ENCODE measurements around the gene KLHL29. TPM values are rescaled to one million over a fixed set of nuclear protein-coding genes. Genes with fewer than 3 reads are reported as not detected.
A peak's percentile ranks its signal among the peaks of the same experiment; 100 is the strongest.

Gene KLHL29
- total and polyA plus RNA-seq, 9 donors = 3.0 to 6.6 (median 3.9) TPM

GRCh38 chr2:23588106-23588505 is 203.1 kb downstream of the KLHL29 start:
- DNase-seq = peak in 1 of 5 donors; percentile 20
- Histone ChIP-seq H3K36me3 (no peaks in the 10 kb centered on the region), H3K9me3 (no peaks in the 10 kb centered on the region), H3K4me3 (no peak overlapping the region), H3K4me1 (ENCODE audit: insufficient read depth) (peaks cover 4% of the 10 kb centered on the region), H3K27ac (no peak overlapping the region), H3K27me3 (no peaks in the 10 kb centered on the region)
- no peak for TF ChIP-seq POLR2A (IDR thresholded peaks at IDR 0.05)
- no peak for TF ChIP-seq EP300 (IDR thresholded peaks at IDR 0.05)
- WGBS, 3 donors = 93 to 99% (median 94%) methylated on average over 4 of the region's 4 CpGs
- intact Hi-C loops (cut with DNase I) = no loop called here

- Histone ChIP-seq H3K36me3 (no peaks in the 10 kb centered on the region), H3K27me3 (no peaks in the 10 kb centered on the region), H3K4me3 (no peak overlapping the region), H3K4me1 (ENCODE audit: insufficient read depth) (peaks cover 8% of the 10 kb centered on the region), H3K9me3 (no peaks in the 10 kb centered on the region), H3K27ac (no peak overlapping the region)
- WGBS, 3 donors = 89 to 94% (median 89%) methylated on average over 18 of the region's 18 CpGs
- intact Hi-C loops (cut with DNase I) = no loop called here
- DNase-seq = no peak
- TF ChIP-seq POLR2A (IDR thresholded peaks at IDR 0.05) (no peak), CTCF (IDR thresholded peaks at IDR 0.05) (no peak), EP300 (IDR thresholded peaks at IDR 0.05) (no peak)
These were observed 203.7 kb downstream of the KLHL29 start for GRCh38 chr2:23588508-23589201.

GRCh38 chr2:23589220-23589647 is 204.3 kb downstream of the KLHL29 start:
- Histone ChIP-seq H3K27ac (no peak overlapping the region), H3K36me3 (no peaks in the 10 kb centered on the region), H3K9me3 (no peaks in the 10 kb centered on the region), H3K27me3 (no peaks in the 10 kb centered on the region), H3K4me3 (no peak overlapping the region), H3K4me1 (ENCODE audit: insufficient read depth) (peaks cover 13% of the 10 kb centered on the region)
- peak in 1 of 5 donors; percentile 29 for DNase-seq
- TF ChIP-seq CTCF (IDR thresholded peaks at IDR 0.05) = no peak
- TF ChIP-seq POLR2A (IDR thresholded peaks at IDR 0.05) = no peak
- whole genome bisulfite sequencing, 3 donors = 89 to 97% (median 93%) methylated on average over 9 of the region's 9 CpGs
- intact Hi-C loops (cut with DNase I) = no loop called here

- 15 to 35% (median 16%) methylated on average over 2 of the region's 2 CpGs for WGBS, 3 donors
- intact Hi-C loops (cut with DNase I) = no loop called here
- H3K4me3 ChIP-seq = no peak overlapping the region
- H3K27me3 ChIP-seq = no peaks in the 10 kb centered on the region
- no peaks in the 10 kb centered on the region for H3K9me3 ChIP-seq
- H3K27ac ChIP-seq = no peak overlapping the region
- no peaks in the 10 kb centered on the region for H3K36me3 ChIP-seq
- no peak for TF ChIP-seq EP300 (IDR thresholded peaks at IDR 0.05)
- DNase-seq = peak in 1 of 5 donors; percentile 32
- H3K4me1 ChIP-seq (ENCODE audit: insufficient read depth) = peaks cover 13% of the 10 kb centered on the region
These were observed 204.8 kb downstream of the KLHL29 start for GRCh38 chr2:23589739-23590138.

GRCh38 chr2:23590241-23590869 is 205.4 kb downstream of the KLHL29 start:
- Histone ChIP-seq H3K4me1 (ENCODE audit: insufficient read depth) (peaks cover 13% of the 10 kb centered on the region), H3K36me3 (no peaks in the 10 kb centered on the region), H3K4me3 (no peak overlapping the region), H3K27ac (no peak overlapping the region), H3K27me3 (no peaks in the 10 kb centered on the region), H3K9me3 (no peaks in the 10 kb centered on the region)
- intact Hi-C loops (cut with DNase I) = no loop called here
- DNase-seq = peak in 1 of 5 donors; percentile 23
- TF ChIP-seq EP300 (IDR thresholded peaks at IDR 0.05) = no peak
- TF ChIP-seq CTCF (IDR thresholded peaks at IDR 0.05) = no peak
- no peak for TF ChIP-seq POLR2A (IDR thresholded peaks at IDR 0.05)
- WGBS, 3 donors = 60 to 72% (median 63%) methylated on average over 14 of the region's 14 CpGs

All from ovary (tissue), 9 donors.